Inflammatory macrophage treated with lipopolysaccharide for 1 hour (primary cell): ENCODE results near the gene FZD2.
A peak's percentile ranks its signal among the peaks of the same experiment; 100 is the strongest.
"Not testable (repeated sequence)": the region's sequence is repeated elsewhere in the genome, so short reads cannot be mapped to it uniquely, and the experiment has no call there.

Experiments
- DNase-seq, 2 donors: peaks; one replicate each; pipeline ENCODE4 v3.0.0-alpha.2; 2020 to 2022

The FZD2 gene

GRCh38 chr17:44556832-44557606 is at the start of gene FZD2:
FZD2 (plus strand) TSS chr17:44557484; CDS start chr17:44557689, 205 bp downstream.
- peak; percentile 69 to 83 for DNase-seq

- peak in 1 of 2 donors; percentile 20 for DNase-seq
Measured at GRCh38 chr17:44511241-44512134, 45.8 kb upstream of the FZD2 start.

- no peak for DNase-seq
Measured at GRCh38 chr17:44518032-44518431, 39.3 kb upstream of the FZD2 start.

GRCh38 chr17:44522883-44523671 is 34.2 kb upstream of the FZD2 start:
- DNase-seq: peak; percentile 56 to 88

GRCh38 chr17:44523672-44523972 is 33.7 kb upstream of the FZD2 start:
- no peak for DNase-seq

GRCh38 chr17:44527102-44527501 is 30.2 kb upstream of the FZD2 start:
- no peak for DNase-seq

- DNase-seq: no peak
Measured at GRCh38 chr17:44527954-44528353, 29.3 kb upstream of the FZD2 start.

GRCh38 chr17:44529864-44530263 is 27.4 kb upstream of the FZD2 start:
- DNase-seq: no peak

GRCh38 chr17:44530896-44531418 is 26.3 kb upstream of the FZD2 start:
- DNase-seq: peak; percentile 48 to 66

- peak; percentile 51 to 93 for DNase-seq
Measured at GRCh38 chr17:44533533-44534246, 23.6 kb upstream of the FZD2 start.

GRCh38 chr17:44536090-44536953 is 21.0 kb upstream of the FZD2 start:
- DNase-seq: peak; percentile 35 to 40

- not testable (repeated sequence) for DNase-seq
Measured at GRCh38 chr17:44537922-44538321, 19.4 kb upstream of the FZD2 start.

GRCh38 chr17:44539673-44540072 is 17.6 kb upstream of the FZD2 start:
- no peak for DNase-seq

GRCh38 chr17:44540246-44541084 is 16.8 kb upstream of the FZD2 start:
- no peak for DNase-seq

GRCh38 chr17:44541884-44542581 is 15.3 kb upstream of the FZD2 start:
- no peak for DNase-seq

- DNase-seq: no peak
Measured at GRCh38 chr17:44543213-44543904, 13.9 kb upstream of the FZD2 start.

GRCh38 chr17:44543905-44544523 is 13.3 kb upstream of the FZD2 start:
- no peak for DNase-seq
